Cardiac fibroblast (primary cell): ENCODE data around the gene APOA1.

ENCODE experiments used
- DNase-seq, 2 donors: peaks; one replicate each; pipeline versions ENCODE4 v3.0.0 to v3.0.0-alpha.2; 2010; ENCODE audit warnings: low read depth in 2 of 2
- H3K4me3 ChIP-seq, 2 donors: replicated peaks in 1 of 2; 1 replicate in 1 of 2; 2 replicates in 1 of 2; pipeline ENCODE4 v1.5.1; 2011; ENCODE audit warnings: low read depth in 2 of 2, low read length in 2 of 2, mild to moderate bottlenecking in 2 of 2, moderate library complexity in 1 of 2
- CTCF ChIP-seq: IDR thresholded peaks from one replicate; pipeline ENCODE4 v1.5.1; 2011; ENCODE audit warnings: low read depth, mild to moderate bottlenecking, low read length, inconsistent platforms

The APOA1 gene

DNA sequence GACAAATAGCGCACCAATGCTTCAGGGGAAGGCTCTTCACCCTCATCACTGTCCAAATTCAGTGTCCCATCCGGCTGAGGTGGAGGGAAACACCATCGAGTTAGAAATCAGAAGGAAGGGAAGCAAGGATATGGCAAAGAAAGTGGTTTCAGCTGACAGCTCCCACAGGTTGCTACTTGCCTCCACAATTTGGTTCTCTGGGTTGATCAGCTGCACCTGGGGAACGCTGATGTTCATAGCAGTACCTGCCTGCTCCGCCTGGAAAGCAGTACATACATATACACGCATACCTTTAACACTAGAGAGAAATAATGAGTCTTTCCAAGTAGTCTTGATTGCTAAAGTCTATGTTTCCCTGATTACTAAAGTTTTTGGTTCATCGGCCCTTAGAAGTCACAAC is 37.8 kb upstream of the APOA1 start:
- no peak for DNase-seq
- no peak for TF ChIP-seq CTCF

DNA sequence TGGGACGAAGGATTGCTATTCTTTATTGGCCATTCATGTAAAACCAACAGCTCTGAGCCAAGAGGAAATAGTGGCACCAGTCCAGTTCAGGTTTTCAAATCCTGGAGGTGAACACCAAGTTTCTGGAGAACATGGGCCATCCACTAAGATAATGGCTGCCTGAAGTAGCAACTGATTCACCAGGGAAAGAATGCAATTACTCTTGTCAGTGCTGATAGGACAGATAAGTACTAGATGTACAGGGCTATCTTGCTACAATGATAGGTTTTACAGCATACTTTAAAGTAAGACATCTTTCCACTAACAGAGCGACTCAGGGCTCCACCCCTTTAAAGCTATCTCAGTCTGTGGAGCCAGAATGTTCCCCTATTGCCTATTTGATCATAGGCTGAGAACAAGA is 36.8 kb upstream of the APOA1 start:
- H3K4me3 ChIP-seq = no peak overlapping the region
- DNase-seq = peak in 1 of 2 donors; percentile 44

More for the DNA sequence above, 37.8 kb upstream of the APOA1 start:
- no peak overlapping the region for H3K4me3 ChIP-seq

DNA sequence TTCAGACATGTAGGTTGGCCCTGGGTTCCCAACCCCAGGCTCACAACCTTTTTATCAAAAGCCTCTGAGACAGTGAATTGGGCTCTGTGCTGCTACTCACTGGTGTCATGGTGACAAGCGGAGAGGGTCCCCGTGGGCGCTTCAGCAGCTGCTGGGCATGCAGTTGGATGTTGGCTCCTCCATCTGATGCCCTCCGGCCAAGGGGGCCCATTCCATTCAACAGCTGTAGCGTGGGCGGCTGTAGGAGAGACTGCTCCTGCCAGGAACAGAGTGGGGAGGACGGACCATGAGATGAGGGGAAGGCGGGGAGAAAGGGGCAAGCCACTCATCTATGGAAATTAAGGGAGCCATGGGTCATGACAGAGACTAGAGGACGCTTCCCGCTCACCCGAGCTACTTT is 36.0 kb upstream of the APOA1 start:
- DNase-seq = no peak
- no peak for TF ChIP-seq CTCF
- H3K4me3 ChIP-seq = no peak overlapping the region

More for the DNA sequence above, 36.8 kb upstream of the APOA1 start:
- TF ChIP-seq CTCF = no peak

DNA sequence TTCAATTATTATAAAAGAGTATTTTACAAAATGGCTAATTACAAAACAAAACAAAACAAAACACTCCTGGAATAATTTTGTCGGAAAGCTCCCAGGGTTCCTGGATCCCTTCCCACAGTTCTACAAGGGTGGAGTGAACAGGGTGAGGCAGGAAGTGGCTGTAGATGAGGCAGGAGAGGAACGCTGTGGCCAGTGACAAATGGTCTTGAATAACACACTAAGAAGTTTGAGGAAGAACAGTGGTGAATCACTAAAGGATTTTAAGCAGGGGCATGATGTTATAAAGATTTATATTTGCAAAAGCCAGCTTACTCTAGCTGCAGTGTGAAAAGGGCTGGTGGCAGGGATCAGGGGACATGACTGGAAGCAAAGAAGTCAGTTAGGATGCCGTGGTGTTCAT is 33.8 kb upstream of the APOA1 start:
- DNase-seq = peak; percentile 76 to 92
- no peak for TF ChIP-seq CTCF
- no peak overlapping the region for H3K4me3 ChIP-seq

GRCh38 chr11:116870054-116870453 is 32.6 kb upstream of the APOA1 start:
- no peak for TF ChIP-seq CTCF
- DNase-seq = no peak
- H3K4me3 ChIP-seq = no peak overlapping the region

- no peak overlapping the region for H3K4me3 ChIP-seq
- no peak for DNase-seq
- TF ChIP-seq CTCF = no peak
These were observed 32.2 kb upstream of the APOA1 start for GRCh38 chr11:116869610-116870009.

GRCh38 chr11:116868066-116868465 is 30.6 kb upstream of the APOA1 start:
- no peak for TF ChIP-seq CTCF
- no peak overlapping the region for H3K4me3 ChIP-seq

More at GRCh38 chr11:116868066-116868465, 30.6 kb upstream of the APOA1 start:
- no peak for DNase-seq
